ENCODE data around the gene ANKRD44.

ANKRD44 gene

DNA sequence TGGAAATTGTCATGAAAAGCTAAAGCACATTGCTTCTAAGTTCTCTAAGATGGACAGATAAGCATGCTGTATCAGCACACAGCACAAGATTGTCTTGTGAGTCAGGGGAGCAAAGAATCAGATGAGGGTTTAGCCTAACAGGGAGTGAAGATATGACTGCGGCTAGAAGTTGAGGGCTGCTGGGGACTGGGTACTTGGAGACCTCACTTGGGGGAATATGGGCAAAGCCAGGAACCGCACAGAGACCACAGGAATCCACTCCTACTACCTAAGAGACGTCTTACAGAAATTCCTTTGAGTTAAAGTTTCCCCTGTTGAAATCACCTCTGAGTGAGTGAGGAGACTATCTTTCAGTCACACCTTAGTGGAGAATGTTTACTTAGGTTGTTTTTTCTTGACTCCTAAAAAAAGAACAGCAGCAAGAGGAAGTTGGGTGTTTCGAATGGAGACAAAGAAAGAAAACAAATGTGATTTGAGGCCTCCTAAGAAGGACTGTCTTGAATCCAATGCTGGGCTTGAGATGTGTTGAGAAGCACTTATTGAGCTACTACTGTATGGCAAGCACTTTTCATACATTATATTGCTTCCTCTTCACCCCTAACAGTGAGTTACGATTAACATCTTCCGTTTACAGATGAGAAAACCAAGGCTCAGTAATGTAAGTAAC, 100.7 kb downstream of the ANKRD44 start:
- TF ChIP-seq TAF1 (IDR thresholded peaks at IDR 0.05; ENCODE audit: borderline replicate concordance, insufficient read depth, low read length), result no peak
- TF ChIP-seq POLR2AphosphoS5 (IDR thresholded peaks at IDR 0.05; ENCODE audit: low read depth, low read length), result no peak
- TF ChIP-seq FOXP2 (optimal IDR thresholded peaks at IDR 0.05; ENCODE audit: borderline replicate concordance, extremely low read depth, extremely low read length, insufficient read depth), result no peak
- no peak for TF ChIP-seq SIN3A (IDR thresholded peaks at IDR 0.05; ENCODE audit: borderline replicate concordance, insufficient read depth, low read length)
- TF ChIP-seq, protein P1, sequence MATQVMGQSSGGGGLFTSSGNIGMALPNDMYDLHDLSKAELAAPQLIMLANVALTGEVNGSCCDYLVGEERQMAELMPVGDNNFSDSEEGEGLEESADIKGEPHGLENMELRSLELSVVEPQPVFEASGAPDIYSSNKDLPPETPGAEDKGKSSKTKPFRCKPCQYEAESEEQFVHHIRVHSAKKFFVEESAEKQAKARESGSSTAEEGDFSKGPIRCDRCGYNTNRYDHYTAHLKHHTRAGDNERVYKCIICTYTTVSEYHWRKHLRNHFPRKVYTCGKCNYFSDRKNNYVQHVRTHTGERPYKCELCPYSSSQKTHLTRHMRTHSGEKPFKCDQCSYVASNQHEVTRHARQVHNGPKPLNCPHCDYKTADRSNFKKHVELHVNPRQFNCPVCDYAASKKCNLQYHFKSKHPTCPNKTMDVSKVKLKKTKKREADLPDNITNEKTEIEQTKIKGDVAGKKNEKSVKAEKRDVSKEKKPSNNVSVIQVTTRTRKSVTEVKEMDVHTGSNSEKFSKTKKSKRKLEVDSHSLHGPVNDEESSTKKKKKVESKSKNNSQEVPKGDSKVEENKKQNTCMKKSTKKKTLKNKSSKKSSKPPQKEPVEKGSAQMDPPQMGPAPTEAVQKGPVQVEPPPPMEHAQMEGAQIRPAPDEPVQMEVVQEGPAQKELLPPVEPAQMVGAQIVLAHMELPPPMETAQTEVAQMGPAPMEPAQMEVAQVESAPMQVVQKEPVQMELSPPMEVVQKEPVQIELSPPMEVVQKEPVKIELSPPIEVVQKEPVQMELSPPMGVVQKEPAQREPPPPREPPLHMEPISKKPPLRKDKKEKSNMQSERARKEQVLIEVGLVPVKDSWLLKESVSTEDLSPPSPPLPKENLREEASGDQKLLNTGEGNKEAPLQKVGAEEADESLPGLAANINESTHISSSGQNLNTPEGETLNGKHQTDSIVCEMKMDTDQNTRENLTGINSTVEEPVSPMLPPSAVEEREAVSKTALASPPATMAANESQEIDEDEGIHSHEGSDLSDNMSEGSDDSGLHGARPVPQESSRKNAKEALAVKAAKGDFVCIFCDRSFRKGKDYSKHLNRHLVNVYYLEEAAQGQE (IDR thresholded peaks at IDR 0.05; ENCODE audit: insufficient read depth in 1 of 2, low read depth in 2 of 2, low read length in 2 of 2), result no peak

DNA sequence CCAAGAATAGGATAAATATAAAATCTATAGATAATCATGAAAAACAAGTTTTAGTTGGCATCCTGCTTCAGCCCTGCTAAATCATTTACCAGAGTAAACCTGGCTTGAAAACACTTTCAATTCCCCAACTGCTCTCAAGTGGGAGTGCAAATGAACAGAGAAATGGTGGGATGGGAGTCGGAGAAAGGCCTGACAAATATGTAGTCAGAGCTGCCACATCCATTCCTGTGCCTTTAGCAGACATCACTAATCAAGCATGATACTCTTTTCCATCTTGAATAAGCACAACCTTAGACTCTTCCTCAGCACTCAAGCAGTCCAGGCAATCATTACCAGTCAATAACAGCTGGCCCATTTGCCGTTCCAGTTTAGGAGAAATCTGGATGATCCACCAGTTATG, 101.3 kb downstream of the ANKRD44 start:
- TF ChIP-seq SIN3A (IDR thresholded peaks at IDR 0.05; ENCODE audit: borderline replicate concordance, insufficient read depth, low read length) (no peak), POLR2AphosphoS5 (IDR thresholded peaks at IDR 0.05; ENCODE audit: low read depth, low read length) (no peak), TAF1 (IDR thresholded peaks at IDR 0.05; ENCODE audit: borderline replicate concordance, insufficient read depth, low read length) (no peak), FOXP2 (optimal IDR thresholded peaks at IDR 0.05; ENCODE audit: borderline replicate concordance, extremely low read depth, extremely low read length, insufficient read depth) (no peak)
- TF ChIP-seq, protein P1 (IDR thresholded peaks at IDR 0.05; ENCODE audit: insufficient read depth in 1 of 2, low read depth in 2 of 2, low read length in 2 of 2), result no peak

DNA sequence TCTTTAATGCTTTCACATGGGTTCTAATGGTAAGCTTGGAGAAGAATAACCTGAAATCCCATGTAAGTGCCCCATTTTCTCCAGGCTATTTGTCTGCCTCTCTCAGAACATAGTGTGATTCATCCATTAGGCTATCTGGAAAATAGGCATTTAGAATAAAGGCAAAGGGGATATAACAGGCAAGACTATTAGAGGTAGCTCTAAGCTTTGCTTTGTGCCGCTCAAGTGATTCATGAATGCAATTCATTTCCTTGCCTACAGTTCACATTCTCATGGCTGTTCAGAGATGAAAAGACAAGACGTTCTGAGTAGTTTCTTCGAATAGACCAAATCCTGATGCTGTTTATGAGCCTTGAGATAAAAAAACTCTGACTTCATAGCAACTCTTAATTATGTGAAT, 101.7 kb downstream of the ANKRD44 start:
- no peak for TF ChIP-seq FOXP2 (optimal IDR thresholded peaks at IDR 0.05; ENCODE audit: borderline replicate concordance, extremely low read depth, extremely low read length, insufficient read depth)
- TF ChIP-seq, protein P1 (IDR thresholded peaks at IDR 0.05; ENCODE audit: insufficient read depth in 1 of 2, low read depth in 2 of 2, low read length in 2 of 2), result no peak
- no peak for TF ChIP-seq TAF1 (IDR thresholded peaks at IDR 0.05; ENCODE audit: borderline replicate concordance, insufficient read depth, low read length)
- no peak for TF ChIP-seq POLR2AphosphoS5 (IDR thresholded peaks at IDR 0.05; ENCODE audit: low read depth, low read length)
- TF ChIP-seq SIN3A (IDR thresholded peaks at IDR 0.05; ENCODE audit: borderline replicate concordance, insufficient read depth, low read length), result no peak

DNA sequence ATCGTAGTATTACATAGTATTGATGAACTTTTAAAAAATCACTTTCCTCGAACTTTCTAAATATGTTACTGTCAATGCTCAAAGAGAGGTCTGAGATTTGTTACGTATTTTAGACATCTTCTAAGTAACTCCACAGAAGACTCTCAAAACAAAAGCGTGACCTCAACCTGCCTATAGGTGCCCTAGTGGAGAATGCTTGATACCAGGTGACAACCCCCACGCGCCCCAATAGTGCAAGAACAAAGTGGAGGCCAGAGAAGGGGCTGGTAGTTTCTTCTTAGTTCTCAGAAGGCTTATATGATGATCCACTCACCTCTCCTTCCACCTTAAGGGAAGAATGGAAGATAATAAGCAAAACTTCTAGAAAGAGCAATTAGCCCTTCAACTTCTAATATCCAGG, 102.6 kb downstream of the ANKRD44 start:
- TF ChIP-seq TAF1 (IDR thresholded peaks at IDR 0.05; ENCODE audit: borderline replicate concordance, insufficient read depth, low read length), result no peak
- TF ChIP-seq POLR2AphosphoS5 (IDR thresholded peaks at IDR 0.05; ENCODE audit: low read depth, low read length), result no peak

GRCh38 chr2:197207598-197207997, 103.0 kb downstream of the ANKRD44 start:
- TF ChIP-seq FOXP2 (optimal IDR thresholded peaks at IDR 0.05; ENCODE audit: borderline replicate concordance, extremely low read depth, extremely low read length, insufficient read depth), result no peak
- TF ChIP-seq, protein P1 (IDR thresholded peaks at IDR 0.05; ENCODE audit: insufficient read depth in 1 of 2, low read depth in 2 of 2, low read length in 2 of 2), result no peak
- no peak for TF ChIP-seq TAF1 (IDR thresholded peaks at IDR 0.05; ENCODE audit: borderline replicate concordance, insufficient read depth, low read length)
- no peak for TF ChIP-seq POLR2AphosphoS5 (IDR thresholded peaks at IDR 0.05; ENCODE audit: low read depth, low read length)
- no peak for TF ChIP-seq SIN3A (IDR thresholded peaks at IDR 0.05; ENCODE audit: borderline replicate concordance, insufficient read depth, low read length)

Measured in PFSK-1 (cell line).